Measurements from ENCODE around the gene AMPD2.

GRCh38 chr1:109629372-109630030 is 9.9 kb downstream of the AMPD2 start:
- no peak for TF ChIP-seq CTCF (IDR thresholded peaks at IDR 0.05)
- no peak for TF ChIP-seq RNF2 (IDR thresholded peaks at IDR 0.05; ENCODE audit: borderline replicate concordance, low read depth)
- TF ChIP-seq MAZ (IDR thresholded peaks at IDR 0.05; ENCODE audit: borderline replicate concordance, low read depth, low read length): no peak
